GM12892 (cell line): ENCODE measurements around the gene CAPZB.

ENCODE experiments used
- DNase-seq: peaks from one replicate; pipeline ENCODE4 v3.0.0; 2011; ENCODE audit not compliant: insufficient read length
- FAIRE-seq: peaks from 2 replicates; lab custom pipeline; 2011; peaks lifted over from hg19 to GRCh38; lab: Jason Lieb, UNC
- POLR2A ChIP-seq: IDR thresholded peaks from 2 replicates; pipeline ENCODE4 v1.6.1; 2011; ENCODE audit warnings: low read depth, low read length, control low read depth
- POLR2AphosphoS5 ChIP-seq: IDR thresholded peaks from 2 replicates; pipeline ENCODE4 v1.6.1; 2011; ENCODE audit warnings: low read depth, low read length, control low read depth
- TAF1 ChIP-seq: IDR thresholded peaks from 2 replicates; pipeline ENCODE4 v1.6.1; 2011; ENCODE audit warnings: low read depth, mild to moderate bottlenecking, control low read depth, low read length, borderline replicate concordance

CAPZB gene

DNA sequence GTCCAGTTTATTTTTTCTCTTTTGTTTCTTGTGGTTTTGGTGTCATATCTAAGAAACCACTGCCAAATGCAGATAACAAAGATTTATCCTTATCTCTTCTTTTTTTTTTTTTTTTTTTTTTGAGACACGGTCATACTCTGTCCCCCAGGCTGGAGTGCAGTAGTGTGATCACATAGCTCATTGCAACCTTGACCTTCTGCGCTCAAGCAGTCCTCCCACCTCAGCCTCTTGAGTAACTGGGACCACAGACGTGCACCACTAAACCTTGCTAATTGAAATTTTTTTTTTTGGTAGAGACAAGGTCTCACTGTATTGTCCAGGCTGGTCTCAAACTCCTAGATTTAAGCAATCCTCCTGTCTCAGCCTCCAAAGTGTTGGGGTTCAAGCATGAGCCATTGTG lies 164.3 kb downstream of the CAPZB start:
- no peak for TF ChIP-seq POLR2A
- FAIRE-seq = no peak
- DNase-seq = no peak

GRCh38 chr1:19319196-19319595 lies 166.1 kb downstream of the CAPZB start:
- DNase-seq = no peak

DNA sequence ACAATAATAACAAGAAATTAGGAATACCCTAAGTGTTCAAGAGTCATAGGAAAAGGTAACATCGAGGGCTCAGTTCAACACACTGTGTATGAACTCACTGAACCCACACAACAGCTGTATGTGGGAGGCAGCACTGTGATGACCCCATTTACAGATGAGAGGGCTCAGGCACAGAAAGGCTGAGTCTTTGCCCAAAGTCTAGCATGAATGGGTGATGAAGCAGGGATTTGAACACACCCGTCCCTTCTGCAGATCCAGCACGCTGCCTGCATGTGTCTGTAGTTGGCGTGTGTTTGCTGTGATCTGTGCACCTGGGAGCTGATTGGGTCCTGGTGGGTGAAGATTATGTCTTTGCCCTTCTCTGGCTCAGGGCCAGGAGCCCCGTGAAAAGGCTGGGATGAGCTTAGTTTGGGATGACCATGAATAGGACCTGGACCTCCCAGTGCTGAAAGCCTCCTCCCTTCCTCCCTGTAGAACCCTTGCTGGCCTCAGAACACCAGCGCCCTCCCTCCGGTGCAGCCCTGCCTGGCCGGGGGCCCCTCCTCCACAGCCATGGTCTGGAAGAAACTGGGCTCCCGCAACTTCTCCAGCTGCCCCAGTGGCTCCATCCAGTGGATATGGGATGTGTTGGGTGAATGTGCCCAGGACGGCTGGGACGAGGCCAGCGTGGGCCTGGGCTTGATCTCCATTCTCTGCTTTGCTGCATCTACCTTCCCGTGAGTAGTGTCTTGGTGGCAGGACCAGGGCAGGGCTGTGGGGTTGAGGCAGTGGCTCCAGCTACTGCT lies 168.0 kb downstream of the CAPZB start:
- FAIRE-seq = no peak
- DNase-seq = no peak

More at GRCh38 chr1:19319196-19319595, 166.1 kb downstream of the CAPZB start:
- FAIRE-seq = no peak
- no peak for TF ChIP-seq POLR2AphosphoS5
- no peak for TF ChIP-seq POLR2A
- no peak for TF ChIP-seq TAF1

DNA sequence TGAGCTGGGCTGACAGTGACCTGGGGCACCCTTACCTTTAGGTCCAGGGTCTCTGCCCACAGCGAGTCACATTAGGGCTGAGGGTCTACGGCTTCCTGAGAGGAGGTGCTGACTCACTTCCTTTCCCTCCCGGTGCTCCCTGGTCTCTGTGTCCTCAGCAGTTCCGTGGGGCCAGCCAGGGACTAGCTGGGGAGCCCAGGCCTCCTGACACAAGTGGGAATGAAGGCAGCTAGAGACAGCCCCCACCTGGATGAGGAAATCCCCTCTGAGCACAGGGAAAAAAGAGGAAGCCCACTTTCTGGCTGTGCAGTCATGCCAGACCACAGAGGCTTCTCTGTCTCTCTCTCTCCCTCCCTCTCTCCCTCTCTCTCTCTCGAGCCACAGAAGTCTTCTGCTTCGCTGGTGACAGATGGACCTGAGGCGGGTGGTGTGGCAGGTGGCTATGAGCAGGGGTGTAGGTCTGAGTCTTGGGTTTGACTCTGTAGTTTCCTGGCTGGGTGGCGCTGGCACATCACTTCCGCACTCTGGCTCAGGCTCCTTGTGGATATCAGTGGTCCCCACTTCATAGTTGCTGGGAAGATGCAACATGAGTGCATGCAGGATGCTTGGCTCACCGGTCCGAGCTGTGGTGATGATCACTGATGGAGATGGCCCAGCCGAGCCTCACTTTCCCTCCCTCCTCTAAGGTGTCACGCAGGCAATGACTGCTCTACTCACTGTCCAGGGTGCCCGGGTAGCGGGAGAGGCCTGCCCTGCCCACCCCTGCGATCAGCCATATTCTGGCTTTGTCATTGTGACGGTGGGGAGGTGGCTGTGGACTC lies 169.8 kb downstream of the CAPZB start:
- peak; percentile 85 for FAIRE-seq
- DNase-seq = no peak
- peak; percentile 22; the same call in 1 of the 2 replicates for TF ChIP-seq TAF1
- TF ChIP-seq POLR2AphosphoS5 = no peak

More for the DNA sequence above, 168.0 kb downstream of the CAPZB start:
- TF ChIP-seq POLR2AphosphoS5 (no peak), TAF1 (no peak), POLR2A (no peak)

DNA sequence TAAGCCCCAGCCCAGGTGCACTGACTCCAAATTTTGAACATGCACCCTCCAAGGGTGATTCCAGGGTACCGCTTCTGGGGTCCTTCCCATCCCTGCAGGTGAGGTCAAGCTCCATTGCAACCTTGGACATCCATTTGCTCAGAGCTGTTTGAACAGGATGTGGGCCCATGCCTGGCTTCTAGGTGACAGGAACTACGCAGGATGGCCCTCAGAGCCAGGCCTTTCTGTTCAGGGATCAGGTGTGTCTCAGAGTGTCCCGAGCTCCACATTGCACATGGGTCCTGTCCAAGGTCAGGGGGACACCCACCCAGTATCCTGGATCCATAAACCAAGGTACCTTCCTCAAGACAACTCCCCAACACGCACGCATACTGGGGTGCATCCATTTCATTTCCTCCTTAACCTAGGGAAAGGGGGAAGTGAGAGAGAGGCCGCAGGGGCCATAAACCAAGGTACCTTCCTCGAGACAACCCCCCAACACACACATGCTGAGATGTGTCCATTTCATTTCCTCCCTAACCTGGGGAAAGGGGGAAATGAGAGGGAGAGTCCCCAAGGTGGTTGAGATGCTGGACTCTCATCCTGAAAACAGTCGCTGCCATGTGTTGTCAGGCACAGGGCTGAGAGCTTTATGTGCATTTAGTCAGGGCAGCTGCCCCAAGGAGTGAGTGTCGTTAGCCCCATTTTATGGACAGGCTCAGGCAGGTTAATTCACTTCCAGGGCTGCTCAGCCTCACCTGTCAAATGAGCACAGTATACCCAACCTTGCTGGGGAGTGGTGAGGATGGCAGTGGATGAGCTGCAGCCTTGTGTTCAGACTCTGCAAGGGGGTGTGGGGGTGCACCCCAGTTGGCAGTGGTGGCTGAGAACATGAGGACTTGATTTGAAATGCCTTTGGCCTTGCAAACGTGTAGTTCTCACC lies 171.1 kb downstream of the CAPZB start:
- 0 out of 2 replicates have a peak, but pooled peaks have one; percentile 47 for TF ChIP-seq POLR2AphosphoS5
- no peak for TF ChIP-seq TAF1
- no peak for TF ChIP-seq POLR2A
- DNase-seq = no peak
- no peak for FAIRE-seq

DNA sequence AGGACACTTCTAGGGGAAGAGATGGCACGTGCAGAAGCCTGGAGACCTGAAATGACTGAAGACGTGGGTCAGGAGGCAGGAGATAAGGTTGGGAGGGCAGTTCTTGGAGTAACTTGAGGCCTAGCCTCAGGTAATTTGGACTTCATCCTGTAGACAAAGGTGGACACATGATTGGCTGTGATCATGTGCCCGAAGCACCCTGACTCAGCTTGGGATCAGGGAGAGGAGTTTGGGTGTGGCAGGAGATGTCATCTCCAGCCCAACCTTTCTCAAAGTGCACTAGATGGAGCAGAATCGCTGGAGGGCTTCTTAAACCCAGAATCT lies 171.7 kb downstream of the CAPZB start:
- DNase-seq (no peak), FAIRE-seq (peak; percentile 21)
- TF ChIP-seq TAF1 (no peak), POLR2A (no peak), POLR2AphosphoS5 (no peak)

GRCh38 chr1:19312782-19313635 lies 172.3 kb downstream of the CAPZB start:
- TF ChIP-seq POLR2AphosphoS5 (no peak), TAF1 (no peak), POLR2A (no peak)
- no peak for DNase-seq
- peak; percentile 44 for FAIRE-seq

DNA sequence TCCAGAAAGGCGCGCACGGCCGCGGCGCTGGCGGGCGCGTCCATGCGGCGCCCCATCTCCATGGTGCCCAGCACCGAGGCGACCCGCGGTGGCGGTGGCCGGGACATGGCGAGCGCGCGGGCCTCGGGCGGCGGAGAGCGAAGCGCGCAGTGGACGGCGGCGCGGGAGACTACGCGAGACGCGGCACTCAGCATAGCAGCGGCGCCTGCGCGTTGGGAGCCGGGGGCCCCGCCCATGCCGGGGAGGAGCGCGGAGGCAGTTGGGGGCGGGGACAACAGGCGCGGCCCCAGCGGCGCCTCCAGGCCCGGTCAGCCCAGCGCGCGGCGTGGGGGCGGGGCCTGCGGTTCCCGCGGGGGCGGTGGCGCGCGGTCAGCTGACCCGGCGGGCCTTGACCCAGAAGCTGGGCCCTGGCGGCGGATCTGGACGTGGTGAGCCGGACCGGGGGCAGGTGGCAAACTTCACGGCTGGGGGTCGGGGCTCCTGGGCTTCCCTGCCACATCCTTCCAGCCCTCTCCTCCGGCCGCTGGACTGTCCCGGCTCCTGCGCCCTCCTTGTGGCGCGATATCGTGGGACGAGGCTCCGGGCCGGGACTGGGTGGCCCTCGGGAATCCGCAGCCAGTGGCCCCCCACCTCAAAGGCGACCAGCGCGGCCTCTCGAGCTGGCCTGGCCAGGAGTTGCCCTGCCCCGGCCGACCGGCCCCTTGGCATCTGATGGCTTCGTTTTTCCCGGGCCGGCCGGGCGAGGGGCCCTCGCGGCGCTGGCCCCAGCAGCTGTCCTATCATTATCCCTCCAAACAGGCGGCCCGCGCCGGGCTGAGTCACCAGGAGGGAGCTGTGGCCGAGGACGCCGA lies 173.2 kb downstream of the CAPZB start, which contains the start of the genes AKR7A2 and SLC66A1:
TSS of gene AKR7A2 (minus strand) at position 214 of the 851 bp plus-strand sequence. CDS start at position 194, 20 bp downstream.
TSS of gene SLC66A1 (plus strand) at position 396 of the 851 bp plus-strand sequence. CDS start 5,352 bp downstream, outside the sequence.
- TF ChIP-seq POLR2A (peak; percentile 82), TAF1 (peak; percentile 72), POLR2AphosphoS5 (peak; percentile 69)
- DNase-seq (peak; percentile 94), FAIRE-seq (peak; percentile 99)

DNA sequence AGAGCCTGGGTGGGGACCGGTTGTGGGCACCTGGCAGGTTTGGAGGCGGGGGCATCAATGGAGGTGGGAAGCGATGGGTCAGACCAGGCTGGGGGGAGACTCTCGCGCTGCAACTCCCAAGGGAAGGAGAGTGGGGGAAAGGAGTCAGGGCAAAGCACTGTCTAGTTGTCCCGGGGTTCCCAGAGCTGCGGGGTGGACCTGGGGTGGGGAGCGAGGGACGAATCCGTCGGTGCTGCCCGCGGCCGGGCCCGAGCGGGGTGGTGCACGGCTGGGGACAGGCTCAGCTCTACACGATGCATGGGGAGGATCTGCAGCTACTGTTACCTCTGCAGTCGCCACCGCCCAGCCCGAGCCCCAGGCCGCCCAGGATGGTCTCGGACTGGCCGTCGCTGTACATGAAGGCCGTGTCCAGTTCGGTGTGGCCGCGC lies 173.8 kb downstream of the CAPZB start:
- FAIRE-seq = no peak
- TF ChIP-seq POLR2AphosphoS5 = no peak
- TF ChIP-seq TAF1 = no peak
- no peak for TF ChIP-seq POLR2A
- DNase-seq = no peak
